Mesothelial cell of epicardium (in vitro differentiated cells): ENCODE measurements around the gene RAB34. TPM values are rescaled to one million over a fixed set of nuclear protein-coding genes. Genes with fewer than 3 reads are reported as not detected.

Experiments
- DNase-seq, 2 experiments: peaks; one replicate each; pipeline ENCODE4 v3.0.0; 2021; ENCODE audit warnings: low spot score in 2 of 2; ENCODE audit not compliant: unreplicated experiment in 2 of 2
- H3K27ac Mint-ChIP-seq: 2 replicates; pipeline ENCODE4 v1.8.0; 2021; ENCODE audit warnings: mixed read lengths
- H3K27me3 Mint-ChIP-seq: 2 replicates; pipeline ENCODE4 v1.8.0; 2021; ENCODE audit warnings: low read depth, mixed read lengths
- H3K36me3 Mint-ChIP-seq: 2 replicates; pipeline ENCODE4 v1.8.0; 2021; ENCODE audit warnings: mixed read lengths
- H3K4me1 Mint-ChIP-seq: 2 replicates; pipeline ENCODE4 v1.8.0; 2021; ENCODE audit warnings: mixed read lengths
- H3K4me3 Mint-ChIP-seq: 2 replicates; pipeline ENCODE4 v1.8.0; 2021; ENCODE audit warnings: mild to moderate bottlenecking, moderate library complexity, mixed read lengths
- H3K9me3 Mint-ChIP-seq: 2 replicates; pipeline ENCODE4 v1.8.0; 2021; ENCODE audit warnings: mixed read lengths
- total RNA-seq: library from RNA; stranded (reverse); gene quantifications from 3 replicates; pipeline ENCODE4 v1.2.1, GENCODE V29; 2021
- TF ChIP-seq, protein P1 (sequence below): fragments of 200-600 bp; sonication (generic); IDR thresholded peaks from one replicate; pipeline ENCODE4 v1.5.0; 2021; ENCODE audit warnings: antibody characterized with exemption; ENCODE audit not compliant: unreplicated experiment

Gene RAB34
- total RNA-seq, 1 donor from 2014 or later, result 172 TPM

DNA sequence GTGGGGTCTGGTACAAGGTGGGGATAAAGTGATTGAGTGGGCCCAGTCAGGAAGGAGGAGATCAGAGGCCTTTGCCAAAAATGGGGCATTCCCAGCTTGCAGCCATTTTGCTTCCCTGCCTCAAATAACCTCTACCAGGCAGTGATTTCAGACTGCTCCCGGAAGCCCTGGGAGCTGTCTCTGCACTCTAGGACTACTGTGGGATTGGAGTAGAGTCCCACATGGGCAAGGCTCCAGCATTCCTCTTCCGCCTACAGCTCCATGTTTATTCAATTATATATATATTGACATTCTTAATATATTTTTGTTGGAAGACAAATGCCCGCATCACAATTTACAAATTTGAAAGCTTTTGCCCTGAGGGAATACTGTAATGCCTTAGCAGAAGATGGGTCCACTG is 42.2 kb downstream of the RAB34 start:
- H3K36me3 Mint-ChIP-seq, result peaks cover 57% of the 10 kb centered on the region
- TF ChIP-seq, protein P1, sequence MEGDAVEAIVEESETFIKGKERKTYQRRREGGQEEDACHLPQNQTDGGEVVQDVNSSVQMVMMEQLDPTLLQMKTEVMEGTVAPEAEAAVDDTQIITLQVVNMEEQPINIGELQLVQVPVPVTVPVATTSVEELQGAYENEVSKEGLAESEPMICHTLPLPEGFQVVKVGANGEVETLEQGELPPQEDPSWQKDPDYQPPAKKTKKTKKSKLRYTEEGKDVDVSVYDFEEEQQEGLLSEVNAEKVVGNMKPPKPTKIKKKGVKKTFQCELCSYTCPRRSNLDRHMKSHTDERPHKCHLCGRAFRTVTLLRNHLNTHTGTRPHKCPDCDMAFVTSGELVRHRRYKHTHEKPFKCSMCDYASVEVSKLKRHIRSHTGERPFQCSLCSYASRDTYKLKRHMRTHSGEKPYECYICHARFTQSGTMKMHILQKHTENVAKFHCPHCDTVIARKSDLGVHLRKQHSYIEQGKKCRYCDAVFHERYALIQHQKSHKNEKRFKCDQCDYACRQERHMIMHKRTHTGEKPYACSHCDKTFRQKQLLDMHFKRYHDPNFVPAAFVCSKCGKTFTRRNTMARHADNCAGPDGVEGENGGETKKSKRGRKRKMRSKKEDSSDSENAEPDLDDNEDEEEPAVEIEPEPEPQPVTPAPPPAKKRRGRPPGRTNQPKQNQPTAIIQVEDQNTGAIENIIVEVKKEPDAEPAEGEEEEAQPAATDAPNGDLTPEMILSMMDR, result no peak
- no peaks in the 10 kb centered on the region for H3K27me3 Mint-ChIP-seq
- H3K27ac Mint-ChIP-seq, result no peak overlapping the region
- no peak overlapping the region for H3K4me3 Mint-ChIP-seq
- no peaks in the 10 kb centered on the region for H3K4me1 Mint-ChIP-seq
- no peak for DNase-seq
- no peaks in the 10 kb centered on the region for H3K9me3 Mint-ChIP-seq

DNA sequence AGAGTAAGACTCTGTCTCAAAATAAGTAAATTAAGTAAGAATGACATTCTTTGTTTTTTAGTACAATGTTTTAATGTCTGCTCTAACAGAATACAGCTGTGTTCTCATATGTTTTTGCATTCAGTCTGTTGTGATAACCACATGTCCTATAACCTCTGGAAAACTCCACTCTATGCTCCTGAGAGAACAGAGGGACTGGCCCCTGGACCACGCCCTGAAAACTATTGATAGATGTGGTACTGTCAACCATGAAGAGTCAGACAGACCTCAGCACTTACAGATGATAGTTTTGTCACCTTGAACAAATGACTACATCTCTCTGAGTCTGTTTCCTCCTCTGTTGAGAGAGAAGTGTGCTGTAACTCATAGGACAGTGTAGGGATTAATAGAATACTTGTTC is 47.8 kb downstream of the RAB34 start:
- Mint-ChIP-seq H3K27me3 (no peaks in the 10 kb centered on the region), H3K36me3 (peaks cover 42% of the 10 kb centered on the region), H3K4me3 (no peak overlapping the region), H3K4me1 (peaks cover 2% of the 10 kb centered on the region), H3K9me3 (no peaks in the 10 kb centered on the region), H3K27ac (no peak overlapping the region)
- TF ChIP-seq, protein P1, result no peak
- DNase-seq, result no peak

DNA sequence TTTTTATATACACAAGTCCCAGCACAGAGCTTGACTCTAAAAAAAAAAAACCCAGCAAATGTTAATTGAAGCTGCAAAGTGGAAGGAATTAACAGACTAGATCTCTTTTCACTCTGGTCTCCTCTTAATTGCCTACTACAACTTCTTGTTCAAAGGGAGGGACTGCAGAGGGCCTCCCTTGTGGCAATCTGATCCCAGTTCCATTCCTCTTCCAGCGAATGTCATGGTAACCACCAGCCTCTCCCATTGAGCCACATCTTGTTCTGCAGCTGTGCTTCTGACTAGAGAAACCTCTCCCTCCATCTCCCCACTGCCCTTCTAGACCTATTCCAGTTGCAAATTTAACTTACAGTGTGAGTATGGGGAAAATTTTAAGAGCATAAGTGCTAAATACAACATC is 49.8 kb downstream of the RAB34 start:
- DNase-seq, result no peak
- Mint-ChIP-seq H3K27me3 (no peaks in the 10 kb centered on the region), H3K27ac (no peak overlapping the region), H3K4me1 (peaks cover 18% of the 10 kb centered on the region), H3K9me3 (no peaks in the 10 kb centered on the region), H3K4me3 (no peak overlapping the region), H3K36me3 (peaks cover 25% of the 10 kb centered on the region)
- TF ChIP-seq, protein P1, result no peak

DNA sequence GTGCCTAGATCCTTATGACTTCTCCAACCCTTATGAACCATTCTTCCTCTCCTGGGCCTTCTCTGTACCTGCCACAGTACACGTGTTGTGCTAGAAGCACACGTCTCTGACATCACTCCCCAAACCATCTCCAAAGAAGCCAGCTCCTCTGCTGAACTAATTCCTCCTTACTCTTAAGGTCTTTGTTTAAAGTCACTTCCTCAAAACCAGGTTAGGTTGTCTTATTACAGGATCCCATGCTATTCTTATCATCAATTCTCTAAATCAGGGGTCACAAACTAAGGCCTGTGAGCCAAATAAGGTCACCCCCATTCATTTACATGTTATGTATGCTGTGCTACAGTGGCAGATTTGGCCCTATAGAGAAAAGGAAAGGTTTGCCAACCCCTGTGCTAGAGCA is 51.7 kb downstream of the RAB34 start:
- no peaks in the 10 kb centered on the region for H3K27me3 Mint-ChIP-seq
- DNase-seq, result no peak
- H3K4me1 Mint-ChIP-seq, result peaks cover 25% of the 10 kb centered on the region
- H3K4me3 Mint-ChIP-seq, result no peak overlapping the region
- TF ChIP-seq, protein P1, result no peak
- H3K27ac Mint-ChIP-seq, result no peak overlapping the region
- H3K36me3 Mint-ChIP-seq, result peaks cover 16% of the 10 kb centered on the region
- no peaks in the 10 kb centered on the region for H3K9me3 Mint-ChIP-seq

Other genes with a start within 250 kb of the RAB34 start
- gene SLC13A2, start 244.2 kb downstream of the RAB34 start, total RNA-seq, result not detected in 3 replicates
- 0.34 to 0.42 TPM (median 0.34 TPM) in 3 replicates for gene FOXN1, start 211.5 kb downstream of the RAB34 start, total RNA-seq
- 61.0 to 66.2 TPM (median 61.2 TPM) in 3 replicates for gene UNC119, start 165.2 kb downstream of the RAB34 start, total RNA-seq
- 75.2 to 80.7 TPM (median 78.7 TPM) in 3 replicates for gene PIGS, start 146.3 kb downstream of the RAB34 start, total RNA-seq
- 22.6 to 24.6 TPM (median 22.6 TPM) in 3 replicates for gene ALDOC, start 141.0 kb downstream of the RAB34 start, total RNA-seq
- 32.1 to 45.2 TPM (median 42.0 TPM) in 3 replicates for gene SPAG5, start 118.8 kb downstream of the RAB34 start, total RNA-seq
- gene RSKR, start 103.7 kb downstream of the RAB34 start, total RNA-seq, result 24.0 to 31.3 TPM (median 26.3 TPM) in 3 replicates
- 155 to 162 TPM (median 157 TPM) in 3 replicates for gene BLTP2, start 72.7 kb downstream of the RAB34 start, total RNA-seq
- 51.0 to 57.9 TPM (median 56.6 TPM) in 3 replicates for gene SDF2, start 56.0 kb downstream of the RAB34 start, total RNA-seq
- gene SUPT6H, start 55.7 kb downstream of the RAB34 start, total RNA-seq, result 82.7 to 91.8 TPM (median 89.0 TPM) in 3 replicates
- gene PROCA1, start 6.0 kb downstream of the RAB34 start, total RNA-seq, result 9.2 to 11.7 TPM (median 10.4 TPM) in 3 replicates
- gene RPL23A, start 2.1 kb upstream of the RAB34 start, total RNA-seq, result 1,669 to 1,804 TPM (median 1,792 TPM) in 3 replicates
- 2.3 to 3.8 TPM (median 3.3 TPM) in 3 replicates for gene TLCD1, start 8.4 kb upstream of the RAB34 start, total RNA-seq
- 5.2 to 7.6 TPM (median 5.9 TPM) in 3 replicates for gene NEK8, start 10.9 kb upstream of the RAB34 start, total RNA-seq
- 252 to 259 TPM (median 254 TPM) in 3 replicates for gene TRAF4, start 26.1 kb upstream of the RAB34 start, total RNA-seq
- 36.3 to 37.9 TPM (median 37.7 TPM) in 3 replicates for gene FAM222B, start 124.9 kb upstream of the RAB34 start, total RNA-seq
- 37.4 to 43.4 TPM (median 38.4 TPM) in 3 replicates for gene ERAL1, start 137.1 kb upstream of the RAB34 start, total RNA-seq
- gene FLOT2, start 179.9 kb upstream of the RAB34 start, total RNA-seq, result 74.4 to 85.4 TPM (median 79.4 TPM) in 3 replicates
- 10.3 to 12.4 TPM (median 12.1 TPM) in 3 replicates for gene DHRS13, start 185.2 kb upstream of the RAB34 start, total RNA-seq
- gene PHF12, start 233.7 kb upstream of the RAB34 start, total RNA-seq, result 60.1 to 69.3 TPM (median 60.3 TPM) in 3 replicates